Kidney (tissue), 14 donors: Measurements from ENCODE around the gene AOC1. TPM values are rescaled to one million over a fixed set of nuclear protein-coding genes. Genes with fewer than 3 reads are reported as not detected.

Experiments
- DNase-seq, 5 donors: peaks; one replicate each; pipeline ENCODE4 v3.0.0-alpha.2; 2013 to 2020
- FAIRE-seq: peaks from 2 replicates; lab custom pipeline; 2012; peaks lifted over from hg19 to GRCh38; lab: Jason Lieb, UNC
- H3K27ac ChIP-seq, 2 donors: one replicate each; pipeline ENCODE4 v1.7.0; 2013; ENCODE audit warnings: low read depth in 2 of 2, low read length in 2 of 2, inconsistent platforms in 1 of 2
- H3K27me3 ChIP-seq: one replicate; pipeline ENCODE4 v1.7.1; 2013; ENCODE audit warnings: low read length, inconsistent platforms; ENCODE audit not compliant: control insufficient read depth, insufficient read depth
- H3K36me3 ChIP-seq, 3 donors: one replicate each; pipeline versions ENCODE4 v1.7.0 to v1.7.1; 2013; ENCODE audit warnings: low read length in 3 of 3, control low read depth in 1 of 3, inconsistent platforms in 1 of 3; ENCODE audit not compliant: insufficient read depth in 3 of 3, control insufficient read depth in 2 of 3
- H3K4me1 ChIP-seq, 3 donors: one replicate each; pipeline versions ENCODE4 v1.7.0 to v1.7.1; 2013; ENCODE audit warnings: low read length in 3 of 3, inconsistent platforms in 1 of 3, low read depth in 1 of 3; ENCODE audit not compliant: control insufficient read depth in 2 of 3, insufficient read depth in 2 of 3
- H3K4me3 ChIP-seq, 3 donors: one replicate each; pipeline versions ENCODE4 v1.7.0 to v1.8.1; 2013; ENCODE audit warnings: low read length in 3 of 3, control low read depth in 1 of 3, inconsistent platforms in 1 of 3
- H3K9ac ChIP-seq, 3 donors: one replicate each; pipeline versions ENCODE4 v1.7.0 to v1.7.1; 2013; ENCODE audit warnings: low read length in 3 of 3, control low read depth in 1 of 3, inconsistent platforms in 1 of 3
- H3K9me3 ChIP-seq, 3 donors: one replicate each; pipeline versions ENCODE4 v1.7.0 to v1.7.1; 2013; ENCODE audit warnings: low read length in 3 of 3, control low read depth in 1 of 3, inconsistent platforms in 1 of 3; ENCODE audit not compliant: control insufficient read depth in 2 of 3, insufficient read depth in 1 of 3
- CTCF ChIP-seq: IDR thresholded peaks from 3 replicates; pipeline ENCODE4 v1.5.1; 2012; ENCODE audit warnings: mild to moderate bottlenecking, moderate library complexity, borderline replicate concordance; ENCODE audit not compliant: insufficient read depth; ENCODE audit errors: extremely low read depth
- intact Hi-C: fragments of 100-400 bp; cut with DNase I; formaldehyde crosslinking; loops from one replicate; pipeline ENCODE4 v1.11.1; 2022
- polyA plus RNA-seq: library from polyadenylated mRNA; stranded (reverse); fragments of 350-450 nt; fragmentation: Illumina TruSeq; extraction: RNeasy Lipid Tissue Mini Kit (QIAGEN cat#74804); gene quantifications from one replicate; pipeline ENCODE4 v1.2.3, GENCODE V29; 2014; ENCODE audit warnings: low read depth, low replicate concordance; ENCODE audit not compliant: insufficient read depth
- total RNA-seq: library from RNA; stranded (reverse); fragmentation: NEBNext Ultra II Directional; extraction: Animal tissue kit (Norgen Biotek cat#: 25700); gene quantifications from one replicate; pipeline ENCODE4 v1.2.1, GENCODE V29; 2021
- donor health status: control.
- donor health status: control.
- donor health status: control.
- donor health status: control.
- donor health status: control.
- donor health status: DM: yes; HTN: yes; CAD: no.
- donor health status: Normal renal cell carcinoma (clear cell type).

The AOC1 gene
- total and polyA plus RNA-seq, 2 donors from 2014 or later = 99.1 to 170 TPM

- TF ChIP-seq CTCF = no peak
- intact Hi-C loops = no loop called here
- no peaks in the 10 kb centered on the region for H3K4me1 ChIP-seq
Measured at GRCh38 chr7:150891740-150892139, 39.4 kb downstream of the AOC1 start.

GRCh38 chr7:150895809-150896208, 43.5 kb downstream of the AOC1 start:
- DNase-seq = no peak
- Histone ChIP-seq H3K4me3 (no peak overlapping the region), H3K27ac (no peak overlapping the region), H3K27me3 (no peaks in the 10 kb centered on the region), H3K9me3 (peaks cover 0 to 6% (median 0%) of the 10 kb centered on the region in 3 donors), H3K36me3 (no peaks in the 10 kb centered on the region), H3K9ac (no peak overlapping the region), H3K4me1 (no peaks in the 10 kb centered on the region)
- TF ChIP-seq CTCF = no peak
- FAIRE-seq = no peak
- intact Hi-C loops = no loop called here

More at GRCh38 chr7:150891740-150892139, 39.4 kb downstream of the AOC1 start:
- no peak overlapping the region for H3K4me3 ChIP-seq
- DNase-seq (no peak), FAIRE-seq (no peak)
- H3K36me3 ChIP-seq = no peaks in the 10 kb centered on the region
- H3K9ac ChIP-seq = no peak overlapping the region
- no peak overlapping the region for H3K27ac ChIP-seq
- H3K9me3 ChIP-seq = peaks cover 0 to 6% (median 0%) of the 10 kb centered on the region in 3 donors
- H3K27me3 ChIP-seq = no peaks in the 10 kb centered on the region

GRCh38 chr7:150896562-150897209, 44.4 kb downstream of the AOC1 start:
- H3K4me3 ChIP-seq = no peak overlapping the region
- H3K4me1 ChIP-seq = peaks cover 0 to 4% (median 0%) of the 10 kb centered on the region in 3 donors
- no peak for DNase-seq
- intact Hi-C loops = no loop called here
- H3K27me3 ChIP-seq = no peaks in the 10 kb centered on the region
- no peak overlapping the region for H3K27ac ChIP-seq
- no peak for TF ChIP-seq CTCF
- H3K9ac ChIP-seq = no peak overlapping the region
- no peaks in the 10 kb centered on the region for H3K36me3 ChIP-seq
- peaks cover 0 to 6% (median 0%) of the 10 kb centered on the region in 3 donors for H3K9me3 ChIP-seq
- no peak for FAIRE-seq
